Activated T-cell treated with anti-CD3 and anti-CD28 coated beads for 4 hours (primary cell): ENCODE data around the gene ZMYM4.

Experiments
- DNase-seq: peaks from one replicate; pipeline ENCODE4 v3.0.0-alpha.2; 2020

The ZMYM4 gene

DNA sequence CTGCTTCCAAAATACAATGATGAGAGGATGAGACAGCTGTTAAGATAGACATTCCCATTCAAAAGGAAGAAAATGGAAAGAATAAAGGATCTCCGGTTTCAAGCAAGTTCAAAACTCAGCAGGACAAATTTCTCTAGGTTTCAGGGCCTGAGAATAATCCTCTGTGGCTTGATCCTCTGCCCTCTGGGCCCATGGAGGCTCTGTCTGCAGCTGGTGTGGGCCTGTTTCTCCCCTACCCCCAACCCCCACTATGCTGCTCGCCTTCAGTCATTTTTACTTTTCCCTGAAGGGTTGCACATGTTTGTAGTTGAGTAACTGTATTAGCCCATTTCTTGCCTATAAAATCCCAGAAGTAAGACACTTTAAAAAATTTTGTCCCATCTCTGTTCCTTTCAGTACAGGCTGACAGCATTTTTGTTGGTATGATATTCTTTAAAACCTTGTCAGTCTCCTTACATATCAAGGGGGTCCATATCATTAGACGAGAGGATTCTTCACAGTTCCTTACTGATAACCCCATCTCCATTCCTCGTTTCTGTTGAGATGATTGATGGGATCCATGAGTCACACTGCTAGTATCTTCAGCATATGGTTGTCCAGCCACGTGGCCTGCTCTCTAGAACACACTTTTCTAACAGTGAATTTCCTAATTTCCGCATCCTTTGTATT lies 10.5 kb downstream of the ZMYM4 start:
- no peak for DNase-seq

DNA sequence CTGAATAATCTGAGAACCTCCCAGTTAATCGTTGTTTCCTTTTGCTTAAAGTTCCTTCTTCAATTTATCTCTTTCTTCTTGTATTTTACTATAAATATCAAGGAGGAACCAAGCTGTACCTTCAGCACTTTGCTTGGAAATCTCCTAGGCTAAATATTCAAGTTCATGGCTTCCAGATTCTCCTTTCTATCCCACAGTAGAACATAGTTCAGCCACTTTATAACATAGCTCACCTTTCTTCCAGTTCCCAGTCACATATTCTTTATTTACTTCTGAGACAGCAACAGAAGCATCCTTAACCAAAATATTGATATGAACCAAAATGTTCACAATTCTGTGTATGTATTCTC lies 11.0 kb downstream of the ZMYM4 start:
- DNase-seq: no peak

DNA sequence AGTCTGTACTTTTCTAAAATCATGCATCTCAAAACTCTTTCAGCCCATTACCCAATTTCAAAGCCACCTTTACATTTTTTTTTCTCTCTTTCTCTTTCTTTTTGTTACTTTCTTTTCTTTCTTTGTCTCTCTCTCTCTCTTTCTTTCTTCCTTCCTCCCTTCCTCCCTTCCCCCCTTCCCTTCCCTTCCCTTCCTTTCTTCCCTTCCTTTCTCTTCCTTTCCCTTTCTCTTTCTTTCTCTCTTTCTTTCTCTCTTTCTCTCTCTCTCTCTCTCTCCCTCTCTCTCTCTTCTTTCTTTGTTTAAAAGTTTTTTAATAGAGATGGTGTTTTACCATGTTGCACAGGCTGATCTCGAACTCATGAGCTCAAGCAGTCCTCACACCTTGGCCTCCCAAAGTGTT lies 11.5 kb downstream of the ZMYM4 start:
- no peak for DNase-seq

DNA sequence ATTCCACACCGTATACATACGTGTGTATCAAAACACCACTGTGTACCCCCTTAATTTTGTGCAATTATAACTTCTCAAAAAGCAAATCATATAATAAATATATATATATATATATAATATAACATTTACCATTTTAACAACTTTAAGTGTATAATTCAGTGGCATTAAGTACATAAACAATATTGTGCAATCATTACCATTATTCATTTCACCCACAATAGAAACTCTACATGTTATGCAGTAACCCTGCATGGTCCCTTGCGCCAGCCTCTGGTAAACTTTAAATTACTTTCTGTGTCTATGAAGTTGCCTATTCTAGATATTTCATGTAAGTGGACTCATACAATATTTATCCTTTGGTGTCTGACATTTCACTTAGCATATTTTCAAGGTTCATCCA lies 13.1 kb downstream of the ZMYM4 start:
- no peak for DNase-seq

DNA sequence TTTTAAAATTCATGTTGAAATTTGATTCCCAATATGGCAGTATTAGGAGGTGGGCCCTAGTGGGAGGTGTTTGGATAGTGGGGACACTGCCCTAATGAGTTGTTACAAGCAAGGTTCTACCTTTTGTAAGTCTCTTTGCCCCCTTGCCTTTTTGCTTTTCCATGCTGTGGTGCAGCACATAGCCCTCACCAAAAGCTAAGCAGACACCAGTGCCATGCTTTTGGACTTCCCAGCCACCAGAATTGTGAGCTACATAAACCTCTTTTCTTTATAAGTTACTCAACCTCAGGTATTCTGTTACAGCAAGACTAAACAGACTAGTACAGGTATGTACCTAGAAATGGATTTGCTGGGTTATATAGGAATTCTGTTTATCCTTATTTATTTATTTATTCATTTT lies 13.7 kb downstream of the ZMYM4 start:
- no peak for DNase-seq

DNA sequence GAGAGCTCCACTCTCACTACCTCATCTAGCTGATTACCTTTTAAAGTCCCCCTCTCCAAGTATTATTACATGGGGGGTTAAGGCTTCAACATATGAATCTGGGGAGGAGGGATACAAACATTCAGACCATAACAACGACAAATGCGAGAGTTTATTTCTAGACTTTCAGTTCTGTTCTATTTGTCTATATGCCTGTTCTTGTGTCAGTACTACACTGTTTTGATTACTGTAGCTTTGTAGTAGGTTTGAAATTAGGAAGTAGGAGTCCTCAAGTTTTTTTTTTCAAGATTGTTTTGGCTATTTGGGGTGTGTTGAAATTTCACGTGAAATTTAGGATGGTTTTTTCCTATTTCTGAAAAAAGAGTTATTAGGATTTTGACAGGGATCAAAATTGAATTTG lies 16.3 kb downstream of the ZMYM4 start:
- DNase-seq: no peak

DNA sequence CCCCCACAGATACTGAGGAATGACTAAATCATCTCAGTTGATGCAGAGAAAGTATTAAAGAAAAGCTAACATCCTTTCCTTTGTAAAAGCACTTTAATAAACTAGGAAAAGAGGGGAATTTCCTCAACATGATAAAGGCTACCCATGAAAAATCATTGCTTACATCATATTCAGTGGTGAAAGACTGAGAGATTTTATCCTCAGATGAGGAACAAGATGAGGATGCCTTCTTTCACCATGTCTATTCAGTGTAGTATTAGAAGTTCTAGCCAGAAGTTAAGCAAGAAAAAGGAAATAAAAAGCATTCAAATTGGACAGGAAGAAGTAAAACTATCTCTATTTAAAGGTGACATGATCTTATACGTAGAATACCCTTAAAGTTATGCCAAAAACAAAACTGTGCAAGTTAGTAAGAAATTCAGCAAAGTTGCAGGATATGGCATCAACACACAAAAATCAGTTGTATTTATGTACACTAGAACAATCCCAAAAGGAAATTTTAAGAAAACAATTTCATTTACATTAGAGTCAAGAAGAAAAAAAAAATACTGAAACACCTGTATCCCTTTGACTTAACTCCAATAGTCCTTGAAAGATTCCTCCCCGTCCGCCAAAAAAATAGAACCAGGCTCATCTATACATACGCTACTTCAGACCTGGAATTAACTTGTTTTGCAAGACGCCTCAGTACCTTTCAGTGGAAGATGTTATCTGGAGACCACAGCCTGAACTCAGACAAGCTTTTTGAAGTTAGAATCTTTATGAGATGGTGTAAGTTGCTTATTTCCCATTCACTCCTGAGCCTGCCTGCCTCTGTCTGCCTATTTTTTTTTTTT lies 17.5 kb downstream of the ZMYM4 start:
- no peak for DNase-seq

DNA sequence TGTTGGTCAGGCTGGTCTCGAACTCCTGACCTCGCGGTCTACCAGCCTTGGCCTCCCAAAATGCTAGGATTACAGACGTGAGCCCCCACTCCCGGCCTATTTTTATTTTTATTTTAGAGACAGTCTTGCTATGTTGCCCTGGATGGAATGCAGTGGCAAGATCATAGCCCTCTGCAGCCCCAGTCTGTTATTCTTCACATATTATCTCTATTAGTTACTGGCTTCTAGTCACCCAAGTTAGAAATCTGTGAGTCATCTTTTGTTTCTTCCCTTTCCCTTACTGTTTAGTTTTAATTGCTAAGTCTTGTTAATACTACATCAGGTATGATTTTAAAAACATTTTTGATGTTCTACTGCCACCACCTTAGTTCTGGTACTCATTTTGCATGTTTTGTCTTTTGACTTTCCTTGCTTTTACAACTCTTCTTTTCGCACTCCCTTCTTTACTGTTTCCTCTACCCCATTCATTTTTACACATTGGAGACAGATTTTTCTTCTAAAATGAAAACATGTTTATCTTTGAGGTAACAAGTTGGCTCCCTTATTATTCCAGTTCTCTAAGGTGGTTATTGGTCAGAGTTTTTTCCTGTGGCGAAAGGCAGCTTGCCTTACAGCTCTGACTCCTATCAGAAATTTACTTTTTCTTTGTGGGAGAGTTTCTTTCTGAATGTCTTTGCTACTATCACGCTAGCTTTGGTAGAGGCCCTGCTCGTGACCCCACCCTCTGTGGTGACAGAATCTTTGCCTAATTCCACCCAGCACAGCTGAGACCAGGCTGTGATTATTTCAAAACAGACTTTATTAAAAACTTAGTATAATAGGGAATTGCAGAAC lies 19.5 kb downstream of the ZMYM4 start:
- no peak for DNase-seq

DNA sequence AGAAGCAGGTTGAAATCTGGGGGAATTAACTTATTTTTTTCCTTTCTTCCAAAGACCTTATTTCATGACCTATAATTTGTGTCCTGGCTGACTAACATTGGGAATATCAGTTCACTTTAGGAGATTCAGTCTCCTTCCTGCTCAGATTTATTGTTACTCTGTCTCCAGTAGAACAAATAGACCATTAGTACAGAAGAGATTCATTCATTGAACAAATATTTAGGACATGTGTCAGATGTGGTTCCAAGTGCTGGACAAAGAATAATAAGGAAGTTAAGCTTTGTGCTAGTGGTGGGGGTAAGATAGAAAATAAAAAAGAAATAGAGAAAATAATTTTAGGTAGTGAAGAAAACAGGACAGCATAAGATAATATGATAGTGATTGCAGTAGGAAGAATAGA lies 20.3 kb downstream of the ZMYM4 start:
- no peak for DNase-seq

DNA sequence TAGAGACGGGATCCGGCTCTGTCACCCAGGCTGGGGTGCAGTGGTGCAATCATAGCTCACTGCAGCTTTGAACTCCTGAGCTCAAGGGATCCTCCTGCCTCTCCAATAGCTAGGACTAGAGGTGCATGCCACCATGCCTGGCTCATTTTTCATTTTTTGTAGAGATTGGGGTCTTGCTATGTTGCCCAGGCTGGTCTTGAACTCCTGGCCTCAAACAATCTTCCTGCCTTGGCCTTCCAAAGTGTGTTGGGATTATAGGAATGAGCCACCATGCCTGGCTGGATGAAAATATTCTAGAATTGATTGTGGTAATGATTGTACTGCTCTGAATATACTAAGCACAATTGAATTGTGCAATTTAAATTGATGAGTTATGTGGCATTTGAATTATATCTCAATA lies 21.9 kb downstream of the ZMYM4 start:
- no peak for DNase-seq

DNA sequence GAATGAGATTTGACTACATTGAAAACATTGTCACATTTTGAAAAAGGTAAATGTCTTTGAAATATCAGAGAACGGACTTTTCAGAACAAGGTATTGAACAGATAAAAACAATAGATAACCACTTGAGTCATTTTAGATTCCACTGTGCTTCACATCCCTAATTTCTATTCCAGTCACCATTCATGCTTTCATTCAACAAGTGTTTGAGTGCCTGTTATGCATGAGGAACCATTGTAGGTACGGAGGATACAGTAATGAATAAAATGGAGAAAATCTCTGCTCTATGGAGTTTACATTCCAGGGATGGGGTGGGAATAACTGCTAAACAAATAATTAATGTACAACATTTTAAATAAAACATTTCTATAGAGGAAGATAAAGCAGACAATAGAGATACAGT lies 26.3 kb downstream of the ZMYM4 start:
- DNase-seq: no peak

DNA sequence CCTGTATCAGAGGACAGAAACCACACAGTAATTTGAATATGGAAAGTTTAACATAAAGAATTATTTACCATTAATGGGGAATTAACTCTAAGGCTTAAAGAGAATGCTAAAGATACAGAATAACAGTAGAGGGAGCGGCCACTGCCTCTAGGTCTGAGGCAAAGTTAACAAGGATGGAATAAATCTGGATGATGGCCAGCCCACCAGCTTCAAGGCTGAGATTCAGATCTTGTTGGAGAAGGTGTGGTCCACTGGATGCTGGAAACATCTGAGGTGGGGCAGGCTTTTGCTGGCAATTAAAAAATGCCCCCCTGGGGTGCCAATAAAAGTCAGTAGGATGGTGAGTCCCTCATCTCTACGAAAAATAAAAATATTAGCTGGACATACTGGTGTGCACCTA lies 29.4 kb downstream of the ZMYM4 start:
- no peak for DNase-seq

DNA sequence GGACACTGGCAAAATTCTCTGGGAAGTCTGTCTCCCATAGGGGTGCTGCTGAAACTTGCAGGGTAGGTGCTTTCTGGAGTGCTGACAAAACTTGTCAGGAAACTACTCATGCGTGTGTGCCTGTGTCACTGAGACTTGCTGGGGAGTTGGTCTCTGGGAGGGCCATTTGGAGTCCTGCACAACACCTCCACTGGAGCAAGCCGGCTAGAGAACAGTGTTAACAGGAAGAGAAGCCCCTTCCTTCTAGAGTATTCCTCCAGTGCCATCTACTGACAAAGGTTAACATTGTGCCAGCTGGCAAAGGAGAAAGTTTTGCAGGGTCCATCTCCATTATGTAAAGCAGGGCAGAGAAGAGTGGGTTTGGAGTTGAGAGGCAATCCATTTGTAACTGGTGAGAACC lies 30.0 kb downstream of the ZMYM4 start:
- no peak for DNase-seq

DNA sequence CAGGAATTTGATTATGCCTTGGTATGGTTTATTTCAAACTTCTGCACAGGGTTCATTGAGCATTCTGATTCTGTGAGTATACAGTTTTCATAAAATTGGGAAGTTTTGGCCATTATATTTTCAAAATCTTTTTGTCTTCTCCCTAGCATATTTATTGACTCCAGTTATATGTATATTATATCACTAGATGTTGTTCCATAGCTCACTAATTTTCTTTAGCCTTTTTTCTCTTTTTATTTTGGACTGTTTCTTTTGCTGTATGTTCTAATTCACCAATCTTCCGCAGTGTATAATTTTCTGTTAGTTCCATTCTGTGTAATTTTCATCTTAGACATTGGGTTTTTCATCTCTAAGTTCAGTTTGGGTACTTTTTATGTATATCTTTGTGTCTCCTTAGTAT lies 31.9 kb downstream of the ZMYM4 start:
- no peak for DNase-seq

DNA sequence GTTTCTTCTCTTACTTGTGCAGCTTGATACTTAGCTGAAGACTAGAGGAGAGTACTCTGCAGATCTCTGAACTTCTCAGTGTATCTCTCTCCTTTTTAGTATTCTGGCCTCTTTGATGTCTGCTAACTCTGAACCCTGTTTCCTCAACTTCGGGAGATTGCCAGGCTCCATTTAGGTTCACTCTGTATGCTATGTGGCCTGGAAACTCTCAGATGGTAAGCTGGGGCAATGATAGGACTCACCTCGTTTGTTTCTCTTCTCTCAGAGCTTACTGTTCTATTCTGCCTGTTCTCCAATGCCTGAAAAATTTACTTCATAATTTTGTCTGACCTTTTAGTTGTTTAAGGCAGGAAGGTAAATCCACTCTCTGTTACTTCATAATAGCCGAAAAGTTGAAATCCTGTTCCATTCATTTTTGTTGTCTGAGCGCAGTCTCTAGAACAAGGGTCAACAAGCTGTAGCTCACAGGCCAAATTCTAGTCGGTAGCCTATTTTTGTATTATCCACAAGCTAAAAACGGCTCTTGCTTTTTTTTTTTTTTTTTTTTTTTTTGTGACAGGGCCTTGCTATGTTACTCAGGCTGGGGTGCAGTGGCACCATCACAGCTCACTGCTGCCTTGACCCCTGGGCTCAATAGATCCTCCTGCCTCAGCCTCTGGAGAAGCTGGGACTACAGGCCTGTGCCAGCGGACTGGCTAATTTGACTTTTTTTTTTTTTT lies 33.3 kb downstream of the ZMYM4 start:
- no peak for DNase-seq

DNA sequence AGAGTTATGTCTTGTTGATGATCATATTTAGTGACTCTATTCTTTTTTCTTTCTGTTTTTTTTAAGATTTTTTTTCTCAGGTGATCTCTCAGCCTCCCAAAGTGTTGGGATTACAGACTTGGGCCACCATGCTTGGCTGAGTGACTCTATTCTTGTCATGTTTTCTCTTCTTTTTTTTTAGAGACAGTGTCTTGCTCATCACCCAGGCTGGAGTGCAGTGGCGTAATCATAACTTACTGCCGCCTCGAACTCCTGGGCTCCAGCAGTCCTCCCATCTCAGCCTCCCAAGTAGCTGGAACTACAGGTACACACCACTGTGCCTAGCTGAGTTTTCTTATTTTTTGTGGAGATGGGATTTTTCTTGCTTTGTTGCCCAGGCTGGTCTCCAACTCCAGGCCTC lies 36.9 kb downstream of the ZMYM4 start:
- DNase-seq: no peak

DNA sequence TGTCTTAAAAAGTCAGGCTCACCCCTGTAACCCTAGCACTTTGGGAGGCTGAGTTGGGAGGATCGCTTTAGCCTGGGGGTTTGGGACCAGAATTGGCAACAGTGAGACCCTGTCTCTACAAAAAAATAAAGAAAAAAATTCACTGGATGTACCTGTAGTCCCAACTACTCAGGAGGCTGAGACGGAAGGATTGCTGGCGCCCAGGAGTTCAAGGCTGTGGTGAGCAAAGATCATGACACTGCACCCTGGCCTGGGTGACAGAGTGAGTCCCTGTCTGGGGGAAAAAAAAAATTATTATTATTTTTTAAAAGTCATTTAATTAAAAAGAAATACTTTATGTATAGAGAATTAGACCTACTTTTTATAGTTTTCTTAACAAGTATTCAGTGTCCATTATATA lies 47.1 kb downstream of the ZMYM4 start:
- DNase-seq: no peak

DNA sequence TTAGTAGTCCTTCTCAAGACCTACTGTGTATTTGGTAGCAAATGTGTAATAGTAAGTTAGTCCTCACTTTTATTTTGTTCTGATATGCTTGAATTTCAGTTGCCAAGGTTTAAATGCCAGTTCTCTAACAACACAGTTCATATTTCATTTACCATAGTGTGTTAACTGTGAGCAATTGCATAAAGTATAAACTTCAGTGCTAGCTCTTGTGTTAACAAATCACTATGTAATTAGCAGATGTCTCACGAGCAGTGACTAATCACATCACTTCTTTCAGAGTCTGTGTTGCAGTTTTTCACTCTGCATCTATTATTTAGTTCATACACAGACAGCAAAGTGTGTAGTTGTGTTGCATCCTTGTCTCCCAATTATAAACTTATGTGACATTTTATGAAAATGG lies 47.8 kb downstream of the ZMYM4 start:
- no peak for DNase-seq

DNA sequence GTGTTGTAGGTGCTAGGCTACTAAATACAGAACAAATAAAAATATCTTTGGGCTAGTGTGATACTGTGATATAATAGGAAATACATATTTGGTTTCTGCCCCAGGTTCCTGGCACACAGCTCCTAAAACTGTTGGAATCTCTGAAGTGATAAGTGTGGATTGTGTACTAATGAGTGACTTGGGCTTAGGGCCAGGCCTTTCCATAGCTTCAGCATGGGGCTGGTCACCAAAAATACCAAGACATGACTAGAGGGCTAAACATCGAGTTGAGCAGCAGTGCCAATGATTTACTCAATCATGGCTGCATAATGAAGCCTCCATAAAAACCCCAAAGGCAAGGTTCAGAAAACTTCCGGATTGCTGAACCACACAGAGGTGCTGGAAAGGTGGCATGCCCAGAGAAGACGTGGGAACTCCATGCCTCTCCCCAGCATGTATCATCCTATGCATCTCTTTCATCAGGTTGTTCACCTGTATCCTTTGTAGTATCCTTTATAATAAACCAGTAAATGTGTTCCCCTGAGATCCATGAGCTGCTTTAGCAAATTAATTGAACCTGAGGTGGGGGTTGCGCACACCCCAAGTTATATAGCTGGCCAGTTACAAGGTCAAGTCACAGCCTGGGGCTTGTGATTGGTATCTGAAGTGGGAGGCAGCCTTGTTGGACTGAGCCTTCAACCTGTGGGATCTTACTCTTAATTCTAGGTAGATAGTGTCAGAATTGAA lies 51.6 kb downstream of the ZMYM4 start:
- no peak for DNase-seq

DNA sequence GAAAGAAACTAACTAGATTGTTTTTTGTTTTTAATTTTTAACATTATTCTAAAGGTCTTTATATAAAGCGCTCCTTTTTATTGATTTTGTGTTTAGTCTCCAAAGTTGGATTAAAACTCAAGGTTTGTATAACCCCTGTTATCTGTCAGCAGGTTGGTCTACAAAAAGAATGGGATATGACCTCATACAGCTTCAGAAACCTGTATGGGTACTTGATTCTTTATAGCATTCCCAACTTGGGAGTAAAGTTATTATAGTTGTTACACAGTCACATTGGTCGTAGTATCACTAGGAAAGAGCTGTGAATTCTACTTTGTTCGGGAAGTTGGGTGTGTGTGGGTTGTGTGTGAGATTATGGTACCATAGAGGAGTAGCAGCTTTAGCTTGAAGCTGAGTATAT lies 52.4 kb downstream of the ZMYM4 start:
- DNase-seq: no peak

DNA sequence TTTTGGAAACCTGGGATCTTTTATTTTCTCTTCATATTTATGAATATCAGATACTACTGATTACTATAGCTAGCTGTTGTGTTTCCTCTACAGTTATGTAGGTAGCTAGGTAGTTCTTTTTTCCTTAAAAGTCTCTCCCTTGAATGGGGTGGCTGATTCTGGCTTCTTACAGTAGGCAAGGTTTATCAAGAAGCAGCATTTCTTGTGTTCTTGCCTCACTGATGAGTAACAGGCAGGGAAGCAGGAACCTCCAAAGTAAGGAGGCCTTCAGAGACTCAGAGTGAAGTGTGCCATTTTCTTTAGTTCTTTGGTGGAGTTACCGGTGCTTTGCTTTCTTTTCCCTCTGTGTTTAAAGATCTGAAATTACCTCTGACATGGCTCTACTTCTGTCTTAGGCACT lies 56.0 kb downstream of the ZMYM4 start:
- DNase-seq: no peak

DNA sequence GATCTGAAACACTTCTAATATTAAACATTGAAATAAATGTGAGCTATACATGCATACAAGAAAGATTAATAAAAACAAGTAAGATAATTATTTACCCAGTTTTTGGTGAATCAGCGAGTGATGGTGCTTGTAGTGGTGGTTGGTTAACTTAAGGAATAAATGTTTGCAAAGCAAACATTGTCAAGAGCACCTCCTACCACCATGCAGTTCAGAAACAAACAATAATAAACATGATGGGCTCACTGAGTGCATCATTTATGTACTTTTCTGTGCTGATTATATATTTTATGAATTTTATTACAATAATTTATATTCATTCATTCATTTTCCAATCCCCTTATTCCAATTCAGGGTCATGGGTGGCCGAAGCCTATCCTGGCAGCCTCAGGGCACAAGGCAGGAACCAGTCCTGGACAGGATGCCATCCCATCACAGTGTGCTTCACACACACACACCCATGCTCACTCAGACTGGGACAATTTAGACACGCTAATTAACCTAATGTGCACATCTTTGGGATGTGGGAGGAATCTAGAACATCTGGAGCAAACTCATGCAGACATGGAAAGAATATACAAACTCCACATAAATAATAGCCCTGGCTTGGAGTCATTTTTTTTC lies 57.8 kb downstream of the ZMYM4 start:
- DNase-seq: no peak
